Panc1 (cell line): Measurements from ENCODE around the gene OBI1. TPM values are rescaled to one million over a fixed set of nuclear protein-coding genes. Genes with fewer than 3 reads are reported as not detected.
A peak's percentile ranks its signal among the peaks of the same experiment; 100 is the strongest.

Experiments used
- ATAC-seq: fragments of 200-7000 bp; cut with Tn5 transposase; 2 replicates; pipeline ENCODE4 v1.9.1; 2020; ENCODE audit warnings: mild to moderate bottlenecking, moderate library complexity
- BruUV-seq: library from RNA; stranded (reverse); fragments of 400-500 nt; replicated peaks from 2 replicates; lab custom pipeline; 2021; lab: Mats Ljungman, UMichigan
- CTCF ChIA-PET: fragments of 300-600 bp; sonication (Branson Sonifier 250); formaldehyde crosslinking; loops from one replicate; lab custom pipeline; 2022; ENCODE audit warnings: antibody characterized with exemption; lab: Charles Lee
- POLR2A ChIA-PET: fragments of 300-600 bp; sonication (Branson Sonifier 250); formaldehyde crosslinking; loops from one replicate; lab custom pipeline; 2022; ENCODE audit warnings: antibody characterized with exemption; lab: Charles Lee
- DNase-seq: peaks from one replicate; pipeline ENCODE4 v3.0.0-alpha.2; 2010; ENCODE audit warnings: low read depth, low spot score
- H3K27ac ChIP-seq: 2 replicates; pipeline ENCODE4 v1.5.1; 2011; ENCODE audit warnings: mild to moderate bottlenecking, low read length, inconsistent platforms
- H3K27me3 ChIP-seq: fragments of 200-500 bp; sonication (Bioruptor generic); 2 replicates; pipeline ENCODE4 v1.6.0; 2014; ENCODE audit warnings: low read length, inconsistent platforms; ENCODE audit not compliant: control insufficient read depth, insufficient read depth
- H3K36me3 ChIP-seq: fragments of 200-500 bp; sonication (Bioruptor generic); 2 replicates; pipeline ENCODE4 v1.5.1; 2014; ENCODE audit warnings: inconsistent platforms, mild to moderate bottlenecking, low read length, moderate library complexity; ENCODE audit not compliant: control insufficient read depth, insufficient read depth
- H3K4me1 ChIP-seq: 2 replicates; pipeline ENCODE4 v1.5.1; 2011; ENCODE audit warnings: inconsistent platforms, mild to moderate bottlenecking, low read length, moderate library complexity; ENCODE audit not compliant: control insufficient read depth, insufficient read depth
- H3K4me3 ChIP-seq, 2 experiments: 2 replicates each; pipeline ENCODE4 v1.5.1; 2011 to 2012; ENCODE audit warnings: low read depth in 2 of 2, low read length in 2 of 2, mild to moderate bottlenecking in 2 of 2, inconsistent platforms in 1 of 2, moderate library complexity in 1 of 2
- H3K9me3 ChIP-seq: fragments of 200-500 bp; sonication (Bioruptor generic); 2 replicates; pipeline ENCODE4 v1.5.1; 2014; ENCODE audit warnings: low read depth, mild to moderate bottlenecking, inconsistent platforms, low read length, moderate library complexity; ENCODE audit not compliant: control insufficient read depth, insufficient read depth
- POLR2AphosphoS5 ChIP-seq: IDR thresholded peaks from 2 replicates; pipeline ENCODE4 v1.6.1; 2012; ENCODE audit warnings: mild to moderate bottlenecking, low read depth, low read length, moderate library complexity
- SIN3A ChIP-seq: IDR thresholded peaks from 2 replicates; pipeline ENCODE4 v1.6.1; 2012; ENCODE audit warnings: low read depth, mild to moderate bottlenecking, low read length, moderate library complexity, borderline replicate concordance; ENCODE audit not compliant: insufficient read depth
- TCF7L2 ChIP-seq: IDR thresholded peaks from 2 replicates; pipeline ENCODE4 v1.6.1; 2011; ENCODE audit warnings: mild to moderate bottlenecking, low read depth, low read length, inconsistent platforms
- in situ Hi-C: cut with HindIII; loops from 2 replicates; pipeline ENCODE4 v1.10.0; 2016; ENCODE audit warnings: low sequenced_read_pairs, low pct_unique_long_range_greater_than_20kb
- intact Hi-C: fragments of 100-400 bp; cut with micrococcal nuclease; formaldehyde crosslinking; loops from one replicate; pipeline ENCODE4 v1.10.0; 2022; ENCODE audit not compliant: unreplicated experiment
- total RNA-seq: library from RNA; stranded (reverse); gene quantifications from one replicate; pipeline ENCODE4 v1.2.1, GENCODE V29; 2021; ENCODE audit not compliant: unreplicated experiment
- TF ChIP-seq, protein P1 (sequence below): fragments of 450-650 bp; IDR thresholded peaks from 2 replicates; pipeline ENCODE4 v1.5.1; 2017; ENCODE audit warnings: mild to moderate bottlenecking
- TF ChIP-seq, protein P2 (sequence below), 2 experiments: IDR thresholded peaks; 2 replicates each; pipeline ENCODE4 v1.6.1; 2011 to 2012; ENCODE audit warnings: low read depth in 2 of 2, control low read depth in 1 of 2, low read length in 1 of 2, mild to moderate bottlenecking in 1 of 2, moderate library complexity in 1 of 2; ENCODE audit not compliant: insufficient read depth in 1 of 2

The OBI1 gene
- total RNA-seq, 1 experiment from 2014 or later = 9.1 TPM

DNA sequence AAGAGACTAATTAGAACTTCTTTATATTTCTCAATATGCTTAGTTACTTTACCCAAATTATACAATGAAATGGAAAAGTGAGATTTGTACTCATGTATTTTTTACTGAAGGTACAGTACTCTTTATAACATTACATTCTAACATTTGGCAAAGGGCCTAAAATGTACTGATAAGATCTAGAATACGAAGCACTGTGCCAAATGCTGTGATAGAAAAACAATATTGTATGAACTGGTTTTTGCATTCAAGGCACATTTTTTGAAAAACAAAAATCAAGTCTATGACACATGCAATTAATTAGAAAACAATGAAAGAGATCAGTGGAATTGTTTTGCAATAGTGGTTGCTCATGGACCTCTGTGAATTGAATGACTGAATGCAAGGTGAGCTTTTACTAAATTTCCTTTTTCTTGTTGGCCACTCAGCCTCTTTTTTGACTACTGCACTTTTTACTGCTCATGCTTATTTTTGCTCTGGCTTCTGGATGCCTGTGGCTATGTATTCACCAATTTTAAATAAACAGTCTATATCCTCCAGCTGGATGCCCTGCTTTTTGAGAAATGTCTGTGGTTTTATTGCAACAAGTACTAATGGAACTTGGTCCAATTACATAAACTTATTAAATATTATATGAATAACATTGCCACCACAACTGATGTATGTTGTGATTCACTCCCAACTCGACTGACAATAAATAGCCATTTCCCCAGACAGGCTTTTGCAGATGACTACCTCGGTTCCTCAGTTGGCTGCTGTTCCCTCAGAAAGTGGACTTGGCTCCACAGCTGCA lies 41.4 kb upstream of the OBI1 start:
- no peak overlapping the region for H3K27ac ChIP-seq

DNA sequence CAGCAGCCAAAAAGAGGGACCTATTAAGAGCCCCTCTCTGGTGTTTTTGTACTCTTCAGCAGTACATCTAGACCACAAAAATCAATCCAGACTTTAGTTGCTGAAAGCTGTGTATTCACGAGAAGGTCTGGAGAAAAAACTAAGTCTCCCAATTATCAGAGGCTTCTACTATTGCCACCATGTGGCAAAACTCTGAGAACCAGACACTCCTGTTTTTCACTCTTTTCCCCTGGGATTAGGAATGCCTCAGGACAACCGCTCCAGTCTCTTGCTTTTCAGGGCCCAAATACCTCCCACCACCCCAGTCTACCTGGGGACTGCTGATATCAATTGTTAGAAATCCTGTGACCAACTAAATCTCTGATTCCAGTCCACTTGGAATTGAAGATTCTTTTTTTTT lies 30.1 kb upstream of the OBI1 start:
- BruUV-seq = no TSS peak
- H3K27me3 ChIP-seq = no peaks in the 10 kb centered on the region
- no peaks in the 10 kb centered on the region for H3K4me1 ChIP-seq
- ChIA-PET CTCF (no interaction called here), POLR2A (no interaction called here)
- H3K9me3 ChIP-seq = no peaks in the 10 kb centered on the region
- no peak for TF ChIP-seq POLR2AphosphoS5
- TF ChIP-seq, protein P1, sequence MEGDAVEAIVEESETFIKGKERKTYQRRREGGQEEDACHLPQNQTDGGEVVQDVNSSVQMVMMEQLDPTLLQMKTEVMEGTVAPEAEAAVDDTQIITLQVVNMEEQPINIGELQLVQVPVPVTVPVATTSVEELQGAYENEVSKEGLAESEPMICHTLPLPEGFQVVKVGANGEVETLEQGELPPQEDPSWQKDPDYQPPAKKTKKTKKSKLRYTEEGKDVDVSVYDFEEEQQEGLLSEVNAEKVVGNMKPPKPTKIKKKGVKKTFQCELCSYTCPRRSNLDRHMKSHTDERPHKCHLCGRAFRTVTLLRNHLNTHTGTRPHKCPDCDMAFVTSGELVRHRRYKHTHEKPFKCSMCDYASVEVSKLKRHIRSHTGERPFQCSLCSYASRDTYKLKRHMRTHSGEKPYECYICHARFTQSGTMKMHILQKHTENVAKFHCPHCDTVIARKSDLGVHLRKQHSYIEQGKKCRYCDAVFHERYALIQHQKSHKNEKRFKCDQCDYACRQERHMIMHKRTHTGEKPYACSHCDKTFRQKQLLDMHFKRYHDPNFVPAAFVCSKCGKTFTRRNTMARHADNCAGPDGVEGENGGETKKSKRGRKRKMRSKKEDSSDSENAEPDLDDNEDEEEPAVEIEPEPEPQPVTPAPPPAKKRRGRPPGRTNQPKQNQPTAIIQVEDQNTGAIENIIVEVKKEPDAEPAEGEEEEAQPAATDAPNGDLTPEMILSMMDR = peak; percentile 14; the same call in 1 of the 2 replicates
- TF ChIP-seq, protein P2, sequence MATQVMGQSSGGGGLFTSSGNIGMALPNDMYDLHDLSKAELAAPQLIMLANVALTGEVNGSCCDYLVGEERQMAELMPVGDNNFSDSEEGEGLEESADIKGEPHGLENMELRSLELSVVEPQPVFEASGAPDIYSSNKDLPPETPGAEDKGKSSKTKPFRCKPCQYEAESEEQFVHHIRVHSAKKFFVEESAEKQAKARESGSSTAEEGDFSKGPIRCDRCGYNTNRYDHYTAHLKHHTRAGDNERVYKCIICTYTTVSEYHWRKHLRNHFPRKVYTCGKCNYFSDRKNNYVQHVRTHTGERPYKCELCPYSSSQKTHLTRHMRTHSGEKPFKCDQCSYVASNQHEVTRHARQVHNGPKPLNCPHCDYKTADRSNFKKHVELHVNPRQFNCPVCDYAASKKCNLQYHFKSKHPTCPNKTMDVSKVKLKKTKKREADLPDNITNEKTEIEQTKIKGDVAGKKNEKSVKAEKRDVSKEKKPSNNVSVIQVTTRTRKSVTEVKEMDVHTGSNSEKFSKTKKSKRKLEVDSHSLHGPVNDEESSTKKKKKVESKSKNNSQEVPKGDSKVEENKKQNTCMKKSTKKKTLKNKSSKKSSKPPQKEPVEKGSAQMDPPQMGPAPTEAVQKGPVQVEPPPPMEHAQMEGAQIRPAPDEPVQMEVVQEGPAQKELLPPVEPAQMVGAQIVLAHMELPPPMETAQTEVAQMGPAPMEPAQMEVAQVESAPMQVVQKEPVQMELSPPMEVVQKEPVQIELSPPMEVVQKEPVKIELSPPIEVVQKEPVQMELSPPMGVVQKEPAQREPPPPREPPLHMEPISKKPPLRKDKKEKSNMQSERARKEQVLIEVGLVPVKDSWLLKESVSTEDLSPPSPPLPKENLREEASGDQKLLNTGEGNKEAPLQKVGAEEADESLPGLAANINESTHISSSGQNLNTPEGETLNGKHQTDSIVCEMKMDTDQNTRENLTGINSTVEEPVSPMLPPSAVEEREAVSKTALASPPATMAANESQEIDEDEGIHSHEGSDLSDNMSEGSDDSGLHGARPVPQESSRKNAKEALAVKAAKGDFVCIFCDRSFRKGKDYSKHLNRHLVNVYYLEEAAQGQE (IDR thresholded peaks at IDR 0.05; ENCODE audit: insufficient read depth in 1 of 2, low read depth in 2 of 2, low read length in 1 of 2) = no peak
- H3K36me3 ChIP-seq = no peaks in the 10 kb centered on the region
- ATAC-seq (no peak), DNase-seq (no peak)
- no peak overlapping the region for H3K4me3 ChIP-seq
- in situ Hi-C loops = no loop called here
- H3K27ac ChIP-seq = no peak overlapping the region
- intact Hi-C loops = no loop called here

More for the DNA sequence above, 41.4 kb upstream of the OBI1 start:
- no peaks in the 10 kb centered on the region for H3K9me3 ChIP-seq
- no peak overlapping the region for H3K4me3 ChIP-seq
- H3K27me3 ChIP-seq = no peaks in the 10 kb centered on the region
- H3K36me3 ChIP-seq = no peaks in the 10 kb centered on the region
- CTCF ChIA-PET = no interaction called here
- POLR2A ChIA-PET = no interaction called here
- H3K4me1 ChIP-seq = no peaks in the 10 kb centered on the region
- no TSS peak for BruUV-seq
- no peak for DNase-seq
- intact Hi-C loops (no loop called here), in situ Hi-C loops (no loop called here)
- no peak for ATAC-seq
- no peak for TF ChIP-seq POLR2AphosphoS5
- no peak for TF ChIP-seq SIN3A
- TF ChIP-seq TCF7L2 = no peak

DNA sequence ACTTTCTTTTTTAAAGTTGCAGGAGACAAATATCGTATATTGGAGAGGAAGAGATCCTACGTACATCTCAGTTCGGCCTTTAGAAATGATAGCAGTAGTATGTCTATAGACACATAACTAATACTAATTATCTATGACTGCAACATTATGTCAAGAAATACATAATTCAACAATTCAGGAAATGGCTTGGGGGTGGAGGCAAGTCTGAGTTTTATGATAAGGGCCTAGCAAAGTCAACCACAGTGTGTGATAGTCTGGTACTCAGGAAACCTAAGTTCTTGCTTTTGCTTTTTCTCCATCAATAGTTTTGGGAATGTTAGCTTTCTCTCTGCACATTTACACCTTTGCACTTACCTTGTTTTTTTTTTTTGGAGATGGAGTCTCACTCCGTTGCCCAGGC lies 27.5 kb upstream of the OBI1 start:
- DNase-seq (no peak), ATAC-seq (no peak)
- Histone ChIP-seq H3K9me3 (no peaks in the 10 kb centered on the region), H3K27ac (no peak overlapping the region), H3K4me3 (no peak overlapping the region), H3K27me3 (no peaks in the 10 kb centered on the region; the same call in 1 of the 2 replicates), H3K4me1 (no peaks in the 10 kb centered on the region), H3K36me3 (no peaks in the 10 kb centered on the region)
- CTCF ChIA-PET = no interaction called here
- no TSS peak for BruUV-seq
- intact Hi-C loops = no loop called here
- in situ Hi-C loops = no loop called here
- POLR2A ChIA-PET = no interaction called here
- TF ChIP-seq, protein P2 (IDR thresholded peaks at IDR 0.05; ENCODE audit: insufficient read depth in 1 of 2, low read depth in 2 of 2, low read length in 1 of 2) = no peak
- TF ChIP-seq, protein P1 = no peak
- TF ChIP-seq SIN3A (no peak), TCF7L2 (no peak), POLR2AphosphoS5 (no peak)
